PFSK-1 (cell line): ENCODE results near the gene CACNA2D2.

Source experiments
- REST ChIP-seq, 2 experiments: IDR thresholded peaks; 2 replicates each; pipeline versions ENCODE4 v1.6.1 to v1.8.0; 2011 to 2012; ENCODE audit warnings: low read depth in 2 of 2, low read length in 2 of 2, control low read depth in 1 of 2, inconsistent platforms in 1 of 2, mild to moderate bottlenecking in 1 of 2, moderate library complexity in 1 of 2; ENCODE audit not compliant: insufficient read depth in 1 of 2
- SIN3A ChIP-seq: IDR thresholded peaks from 2 replicates; pipeline ENCODE4 v1.6.1; 2012; ENCODE audit warnings: mild to moderate bottlenecking, low read length, moderate library complexity, borderline replicate concordance; ENCODE audit not compliant: insufficient read depth

GRCh38 chr3:50430191-50430590 lies 73.2 kb downstream of the CACNA2D2 start:
- TF ChIP-seq SIN3A (no peak), REST (IDR thresholded peaks at IDR 0.05; ENCODE audit: insufficient read depth in 1 of 2, low read depth in 2 of 2, low read length in 2 of 2) (no peak)
